ENCODE measurements around the gene PNP.
A peak's percentile ranks its signal among the peaks of the same experiment; 100 is the strongest.
"Not testable (repeated sequence)": the region's sequence is repeated elsewhere in the genome, so short reads cannot be mapped to it uniquely, and the experiment has no call there.

Gene PNP

DNA sequence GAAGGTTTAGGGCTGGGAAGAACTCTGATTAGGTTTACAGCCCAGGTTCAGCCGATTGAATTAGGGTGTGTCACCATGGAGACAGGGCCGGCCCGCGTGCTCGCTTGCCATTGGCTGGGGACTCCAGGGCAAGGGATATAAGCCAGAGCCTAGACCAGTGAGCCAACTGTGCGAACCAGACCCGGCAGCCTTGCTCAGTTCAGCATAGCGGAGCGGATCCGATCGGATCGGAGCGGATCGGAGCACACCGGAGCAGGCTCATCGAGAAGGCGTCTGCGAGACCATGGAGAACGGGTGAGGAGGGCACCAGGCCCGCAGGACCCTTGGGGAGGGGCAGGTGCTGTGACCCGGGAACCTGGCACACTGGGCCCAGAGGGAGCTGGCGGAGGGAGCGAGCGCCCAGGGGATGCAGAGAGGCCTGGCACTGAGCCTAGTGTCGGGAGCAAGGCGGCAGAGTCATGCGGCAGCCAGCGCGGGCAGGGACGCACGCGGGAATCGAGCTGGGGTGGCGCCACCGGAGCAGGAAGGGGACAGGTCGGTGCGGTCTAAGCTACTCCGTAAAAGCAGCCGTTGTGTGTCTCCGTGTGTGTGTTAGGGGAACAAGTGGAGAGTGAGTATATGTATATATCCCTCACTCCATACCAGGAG is at the start of gene PNP:
Gene PNP, plus strand, starts transcription at position 165 of the 648 bp plus-strand sequence. Its CDS starts 119 bp downstream, at position 284.
- DNase-seq (ENCODE audit: low read depth) = peak; percentile 86

DNA sequence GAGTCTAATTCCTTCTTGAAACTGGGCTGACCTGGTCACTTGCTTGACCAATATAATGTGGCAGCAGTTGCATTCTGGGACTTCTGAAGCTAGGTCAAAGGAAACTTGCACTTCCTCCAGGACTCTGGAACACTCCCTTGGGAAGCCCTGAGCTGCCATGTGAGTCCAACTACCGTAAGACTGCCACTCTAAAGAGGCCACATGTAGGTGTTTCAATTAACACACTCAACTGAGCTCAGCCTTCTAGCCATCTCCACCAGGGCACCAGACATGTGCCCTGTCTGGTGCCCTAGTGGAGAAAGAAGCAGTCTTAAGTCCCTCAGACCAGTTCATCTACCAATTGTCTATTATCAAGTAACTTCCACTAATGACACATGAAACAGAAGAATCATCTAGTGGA is 49.8 kb upstream of the PNP start:
- no peak for DNase-seq (ENCODE audit: low read depth)

DNA sequence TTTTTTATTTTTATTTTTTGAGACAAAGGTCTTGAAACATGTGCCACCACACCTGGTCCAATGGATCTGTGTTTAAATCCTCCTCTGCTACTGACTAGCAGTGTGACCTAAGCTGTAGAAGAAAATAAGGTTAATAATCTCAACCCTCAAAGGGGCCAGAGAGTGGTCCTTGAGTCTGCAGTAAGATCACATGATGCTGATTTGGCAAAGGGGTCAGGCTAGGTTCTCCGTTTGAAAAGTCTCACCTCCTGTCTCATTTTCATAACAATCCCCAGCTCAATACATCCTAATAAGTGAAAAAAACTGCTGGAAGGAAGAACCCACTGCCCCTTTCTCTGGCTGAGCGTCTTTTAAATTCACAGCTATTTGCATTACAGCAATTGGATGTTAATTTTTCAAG is 47.9 kb upstream of the PNP start:
- no peak for DNase-seq (ENCODE audit: low read depth)

DNA sequence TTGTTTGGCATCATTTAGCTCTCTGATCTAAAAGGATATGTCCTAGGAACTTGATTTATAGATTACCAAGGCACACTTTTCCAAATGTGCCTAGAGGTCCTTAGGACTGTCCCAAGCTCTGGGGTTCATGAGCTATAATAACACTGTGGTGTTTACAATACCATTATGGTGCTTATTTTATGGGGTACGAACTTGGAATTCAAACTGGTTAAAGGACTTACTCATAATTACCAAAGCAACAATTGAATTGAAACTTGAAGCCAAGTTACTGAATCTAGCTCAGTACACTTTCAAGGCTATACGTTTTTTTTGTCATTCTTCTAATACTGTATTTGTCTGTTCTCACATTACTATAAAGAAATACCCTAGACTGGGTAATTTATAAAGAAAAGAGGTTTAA is 46.3 kb upstream of the PNP start:
- DNase-seq (ENCODE audit: low read depth) = no peak

DNA sequence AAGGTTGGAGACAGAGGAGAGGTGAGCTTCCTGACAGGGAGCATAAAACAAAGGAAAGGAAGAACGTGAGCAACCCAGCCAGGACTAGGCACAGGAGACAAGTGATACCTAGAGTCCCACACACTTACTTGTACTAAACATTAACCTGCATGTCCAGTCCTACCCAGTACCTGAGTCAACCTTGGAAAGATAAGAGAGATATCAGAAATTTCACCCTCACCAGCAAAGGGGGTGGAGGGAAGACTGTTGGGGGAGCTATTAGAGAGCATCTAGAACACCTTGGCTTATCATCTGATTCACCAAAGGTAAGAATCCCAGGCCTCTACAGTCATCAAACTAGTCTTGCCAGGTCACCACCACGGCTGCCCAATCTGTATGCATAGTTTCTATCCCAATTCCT is 44.4 kb upstream of the PNP start:
- DNase-seq (ENCODE audit: low read depth) = no peak

DNA sequence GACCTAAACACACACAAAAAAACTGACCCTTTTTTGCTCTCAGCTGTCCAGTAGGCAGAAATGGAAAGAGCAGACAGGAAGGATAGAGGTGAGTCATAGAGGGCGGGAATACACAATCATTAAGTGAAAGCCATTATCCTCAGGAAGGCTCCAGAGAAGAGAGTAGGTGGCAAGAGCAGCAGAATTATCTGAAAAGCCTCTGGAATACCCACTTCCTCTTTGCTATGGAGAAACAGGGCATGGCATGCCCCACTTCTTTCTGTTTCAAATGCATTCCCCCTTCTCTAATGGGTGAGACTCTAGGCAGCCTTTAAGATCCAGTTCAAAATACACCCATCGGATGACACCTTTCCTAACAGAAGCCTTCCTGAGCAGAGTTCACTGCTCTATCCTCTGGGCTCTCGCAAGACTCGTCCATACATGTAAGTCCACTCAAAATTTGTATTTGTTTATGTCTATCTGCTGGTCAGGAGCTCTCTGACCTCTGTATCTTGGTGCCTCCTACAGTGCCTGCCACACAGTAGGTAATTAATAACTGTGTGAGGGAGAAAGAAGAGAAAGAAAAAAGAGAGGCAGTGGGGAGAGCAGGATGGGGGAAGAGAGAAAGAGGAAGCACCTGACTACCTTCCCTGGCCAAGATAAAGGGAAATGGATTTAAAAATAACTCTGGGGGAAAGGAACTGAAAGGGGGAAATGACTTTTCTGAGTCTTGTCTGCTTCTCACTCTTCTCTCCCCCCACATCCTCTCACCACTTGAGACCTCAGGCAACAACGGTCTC is 41.8 kb upstream of the PNP start:
- no peak for DNase-seq (ENCODE audit: low read depth)

DNA sequence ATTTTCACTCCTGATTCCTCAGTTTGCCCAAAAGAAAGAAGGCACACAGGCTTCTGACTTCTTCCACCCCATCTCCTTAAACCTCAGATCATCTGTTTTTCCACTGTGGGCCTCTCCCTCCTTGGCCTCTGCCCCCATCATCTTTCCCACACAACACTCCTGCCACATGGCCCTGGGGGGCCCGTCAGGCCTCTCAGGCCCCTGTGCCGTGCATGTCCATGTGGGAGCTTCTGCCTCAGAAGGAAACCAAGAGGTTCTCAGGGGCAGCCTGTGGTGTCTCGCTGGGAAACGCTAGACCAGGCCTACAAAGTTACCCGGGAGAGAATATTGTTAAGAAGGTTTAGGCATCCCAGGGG is 41.2 kb upstream of the PNP start:
- no peak for DNase-seq (ENCODE audit: low read depth)

DNA sequence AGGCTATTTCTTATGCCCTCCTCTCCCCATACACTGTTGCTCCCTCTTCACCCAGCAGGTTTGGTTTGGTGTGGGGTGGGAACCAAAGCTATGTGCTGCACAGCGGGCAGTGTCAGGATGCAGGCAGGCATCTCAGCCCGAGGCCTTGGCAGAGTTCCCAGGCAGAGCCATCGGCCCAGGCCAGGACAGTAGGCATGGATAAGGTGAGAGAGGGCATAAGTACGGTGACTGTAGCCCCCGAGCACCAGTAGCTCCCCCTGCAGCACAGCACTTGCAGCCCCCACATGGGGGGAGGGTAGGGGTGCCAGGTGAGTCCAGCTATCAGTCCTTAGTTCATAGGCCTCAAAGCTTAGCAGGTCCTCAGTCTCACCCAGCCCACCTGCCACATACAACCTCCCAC is 40.4 kb upstream of the PNP start:
- DNase-seq (ENCODE audit: low read depth) = no peak

DNA sequence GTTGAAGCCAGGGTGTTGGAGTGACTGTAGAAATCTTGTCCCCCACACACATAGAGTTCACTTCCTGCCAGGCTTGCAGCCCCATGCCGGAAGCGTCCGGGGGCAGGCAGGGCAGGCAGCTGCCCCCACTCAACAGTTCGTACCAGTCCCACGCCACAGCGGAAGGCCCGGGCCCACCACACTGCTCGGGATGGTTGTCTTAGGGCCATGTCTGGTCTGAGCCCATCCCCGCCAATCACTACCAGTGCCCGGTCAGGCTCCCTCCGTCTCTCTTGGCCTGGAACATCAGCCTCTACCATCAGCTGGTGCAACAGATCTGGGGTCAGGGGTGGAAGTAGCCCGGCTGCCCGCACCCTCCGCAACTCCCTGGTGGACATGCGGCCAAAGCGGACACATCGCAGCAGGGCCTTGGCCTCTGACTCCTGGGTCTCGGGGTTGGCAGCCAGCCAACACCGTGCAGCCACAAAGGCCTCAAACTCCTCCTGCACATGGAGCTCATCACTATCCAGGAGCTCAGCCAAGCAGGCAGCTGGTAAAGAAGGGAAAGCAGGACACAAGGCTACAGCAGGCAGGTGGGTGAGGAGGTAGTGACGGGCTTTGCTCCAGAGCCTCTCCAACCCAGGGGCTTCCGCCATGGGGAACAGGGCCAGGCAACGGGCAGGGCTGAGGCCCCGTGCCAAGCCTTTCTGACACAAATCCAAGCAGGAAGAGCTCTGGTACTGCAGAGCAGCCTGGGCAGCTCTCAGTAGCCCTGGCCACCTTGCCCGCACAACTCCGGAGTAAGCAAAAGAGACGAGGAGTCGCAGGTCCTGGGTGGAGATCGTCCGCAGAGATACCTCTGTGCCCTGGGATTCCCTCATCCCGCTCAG is 39.2 kb upstream of the PNP start:
- no peak for DNase-seq (ENCODE audit: low read depth)

DNA sequence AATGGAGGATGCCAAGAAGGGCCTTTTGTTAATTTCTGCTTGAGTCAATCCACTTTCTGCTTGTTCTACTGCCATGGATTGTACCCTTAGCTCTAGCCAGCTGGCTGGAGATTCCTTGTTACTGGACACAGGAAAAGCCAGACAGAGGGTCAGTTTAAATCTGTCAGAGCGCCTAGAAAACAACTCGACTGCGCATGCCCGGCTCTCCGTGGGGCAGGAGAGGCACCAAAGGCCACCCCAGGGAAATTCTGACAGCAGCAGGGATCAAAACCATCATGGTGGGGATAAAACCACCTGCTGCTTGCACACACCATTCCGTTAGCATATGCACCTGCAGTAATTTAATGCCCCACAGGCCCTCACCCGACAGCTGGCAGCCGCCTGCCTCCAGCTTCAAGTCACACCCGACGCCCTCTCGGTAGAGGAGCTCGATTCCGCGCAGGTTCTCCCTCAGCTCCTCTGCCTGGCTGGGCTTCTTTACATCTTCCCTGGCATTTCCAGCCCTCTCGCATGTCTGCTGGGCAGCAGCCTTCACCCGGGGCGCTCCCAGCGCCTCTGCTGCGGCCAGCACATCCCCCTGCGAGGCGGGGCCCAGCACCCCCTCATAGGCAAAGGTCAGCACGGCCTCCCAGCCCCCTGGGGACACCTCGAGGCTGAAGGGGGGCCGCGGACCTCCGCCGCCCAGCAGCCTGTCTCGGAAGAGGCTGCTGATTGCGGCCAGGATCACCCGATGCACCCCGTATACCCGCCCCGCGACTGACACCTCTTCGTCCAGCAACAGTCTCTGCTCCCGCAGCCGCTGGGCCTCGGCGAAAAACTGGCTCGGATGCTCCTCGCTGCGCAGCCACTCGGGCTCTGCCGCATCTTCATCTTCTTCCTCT is 34.3 kb upstream of the PNP start:
- no peak for DNase-seq (ENCODE audit: low read depth)

DNA sequence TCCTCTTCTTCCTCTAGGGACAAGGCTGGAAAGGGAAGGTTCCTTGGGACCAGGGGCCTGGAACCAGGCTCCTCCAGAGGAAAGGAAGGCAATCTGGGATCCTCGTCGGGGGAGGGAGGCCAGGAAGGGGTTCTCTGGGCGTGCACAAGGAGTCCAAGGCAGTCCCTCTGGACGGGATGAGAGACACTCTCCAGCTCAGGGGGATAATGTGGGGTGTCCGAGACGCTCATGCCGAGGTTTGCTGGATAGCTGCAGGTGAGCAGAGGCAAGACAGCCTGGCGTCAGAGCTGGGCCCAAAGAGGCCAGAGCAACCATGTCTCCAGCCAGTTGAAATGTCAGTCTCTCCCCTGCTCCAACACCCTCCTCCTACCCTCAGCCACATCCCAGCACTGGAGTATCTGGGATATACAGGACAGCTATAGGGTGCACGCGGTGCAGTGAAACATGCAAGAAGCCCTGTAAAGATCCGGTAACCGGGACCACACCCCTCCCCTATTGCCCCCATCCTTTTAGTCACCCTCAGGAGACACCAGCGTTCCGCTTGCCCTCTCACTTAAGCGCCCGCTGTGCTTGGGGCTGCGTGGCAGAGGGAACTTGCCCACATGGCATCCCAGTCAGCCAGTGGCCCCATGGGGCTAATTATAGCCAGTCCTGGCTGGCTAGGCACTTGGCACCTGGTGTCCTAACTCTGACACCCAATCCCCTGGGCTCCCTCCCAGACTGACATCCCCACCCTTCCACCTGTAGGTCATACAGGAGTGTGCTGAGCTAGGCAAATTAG is 33.4 kb upstream of the PNP start, which contains the start of gene KLHL33:
Gene KLHL33, minus strand, starts transcription at position 585 of the 781 bp plus-strand sequence. Its CDS starts 355 bp downstream, at position 230.
- DNase-seq (ENCODE audit: low read depth) = no peak

DNA sequence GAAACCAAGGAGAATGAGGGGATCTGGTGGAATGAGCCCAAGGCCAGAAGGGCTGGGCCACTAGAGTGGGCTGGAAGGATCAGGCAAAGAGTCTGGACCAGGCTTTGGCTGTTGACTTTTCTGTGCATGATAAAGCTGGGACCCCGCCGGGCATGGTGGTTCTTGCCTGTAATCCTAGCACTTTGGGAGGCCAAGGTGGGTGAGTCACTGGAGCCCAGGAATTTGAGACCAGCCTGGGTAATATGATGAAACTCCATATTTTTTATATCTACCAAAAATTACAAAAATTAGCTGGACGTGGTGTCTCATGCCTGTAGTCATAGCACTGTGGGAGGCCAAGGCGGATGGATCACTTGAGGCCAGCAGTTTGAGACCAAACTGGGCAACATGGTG is 32.8 kb upstream of the PNP start:
- DNase-seq (ENCODE audit: low read depth) = peak; percentile 40

DNA sequence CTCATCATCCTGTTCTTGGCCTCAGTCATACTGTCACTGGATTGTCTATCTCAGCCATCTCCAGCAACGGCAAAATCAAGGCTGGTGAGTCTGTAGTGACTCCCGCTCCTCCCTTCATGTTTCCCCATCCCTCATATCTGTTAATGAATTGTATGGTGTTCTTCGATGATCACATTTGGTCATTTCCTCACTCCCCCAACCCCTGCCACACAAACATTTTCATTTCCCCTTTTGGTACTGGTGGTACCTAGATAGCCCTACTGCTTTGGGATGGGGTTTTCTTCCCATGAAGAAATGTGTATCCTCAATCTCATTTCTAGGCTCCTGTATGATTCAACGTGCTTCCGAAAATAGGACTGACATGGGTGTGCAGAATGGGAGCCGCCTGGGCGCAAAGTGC is 30.5 kb upstream of the PNP start:
- no peak for DNase-seq (ENCODE audit: low read depth)

DNA sequence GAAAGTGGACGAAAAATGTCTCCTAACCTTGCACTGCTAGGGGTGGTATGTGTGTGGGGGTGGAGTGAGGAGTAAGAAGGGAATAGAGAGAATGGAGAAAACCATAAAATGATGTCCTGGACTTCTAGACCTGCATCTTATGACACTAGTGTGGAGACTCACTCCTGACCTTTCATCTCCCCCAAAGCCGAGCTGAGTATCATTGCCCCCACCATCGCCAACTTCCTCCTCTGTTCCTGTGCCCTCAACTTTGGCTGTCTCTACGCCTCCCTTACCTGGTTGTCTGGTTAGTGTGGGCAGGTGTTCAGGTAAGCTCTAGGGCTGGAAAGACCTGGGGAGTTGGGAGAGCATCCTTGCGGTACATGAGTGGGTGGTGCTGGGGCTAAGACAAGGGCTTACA is 28.7 kb upstream of the PNP start:
- no peak for DNase-seq (ENCODE audit: low read depth)

DNA sequence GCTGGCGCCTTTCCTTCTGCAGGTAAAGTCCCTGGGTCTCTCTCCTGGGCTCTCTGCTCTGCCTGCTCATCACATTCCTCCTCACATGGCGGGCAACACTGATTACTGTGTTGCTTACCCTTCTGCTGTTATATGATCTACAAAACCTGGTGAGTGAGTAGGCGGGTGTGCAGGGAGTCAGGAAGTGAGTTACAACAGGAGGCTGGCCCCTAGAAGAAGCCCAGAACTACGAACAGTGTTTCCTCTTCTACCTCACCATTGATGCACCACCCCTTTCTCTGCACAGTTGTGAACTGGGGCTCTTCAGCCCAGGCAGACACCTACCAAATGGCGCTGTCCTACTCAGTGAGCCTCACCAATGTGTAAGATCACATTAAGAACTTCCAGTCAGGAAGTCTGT is 28.3 kb upstream of the PNP start:
- DNase-seq (ENCODE audit: low read depth) = no peak

DNA sequence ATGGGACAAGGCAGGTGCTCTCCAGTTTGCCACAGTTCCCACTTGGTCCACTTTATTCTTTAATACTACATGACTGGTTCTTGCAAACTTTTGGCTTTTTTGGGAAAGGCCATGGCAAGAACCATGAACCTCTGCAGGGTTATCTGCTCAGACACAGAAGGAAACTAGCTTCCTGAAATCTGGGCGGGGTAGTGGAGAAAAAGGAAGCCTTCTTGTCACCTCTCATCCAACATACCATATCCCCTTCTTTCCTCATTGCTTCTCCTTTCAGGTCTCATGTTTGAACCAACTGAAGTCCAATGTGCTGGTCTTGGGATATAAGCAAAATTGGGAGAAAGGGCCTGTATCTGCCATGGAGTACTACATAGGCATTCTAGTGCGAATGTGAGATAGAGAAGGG is 27.7 kb upstream of the PNP start:
- DNase-seq (ENCODE audit: low read depth) = no peak

DNA sequence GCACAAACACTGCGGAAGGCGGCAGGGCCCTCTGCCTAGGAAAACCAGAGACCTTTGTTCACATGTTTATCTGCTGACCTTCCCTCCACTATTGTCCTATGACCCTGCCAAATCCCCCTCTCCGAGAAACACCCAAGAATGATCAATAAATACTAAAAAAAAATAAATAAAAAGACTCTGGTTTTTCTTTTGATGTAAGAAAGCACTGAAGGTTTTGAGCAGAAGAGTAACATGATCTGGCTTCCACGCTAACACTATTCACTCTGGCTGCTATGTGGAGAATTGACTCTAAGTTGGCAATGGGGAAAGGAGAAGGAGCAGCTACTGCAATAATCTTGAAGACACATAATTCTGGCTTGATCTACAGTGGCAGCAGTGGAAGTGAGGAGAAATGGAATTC is 25.6 kb upstream of the PNP start:
- DNase-seq (ENCODE audit: low read depth) = not testable (repeated sequence)

DNA sequence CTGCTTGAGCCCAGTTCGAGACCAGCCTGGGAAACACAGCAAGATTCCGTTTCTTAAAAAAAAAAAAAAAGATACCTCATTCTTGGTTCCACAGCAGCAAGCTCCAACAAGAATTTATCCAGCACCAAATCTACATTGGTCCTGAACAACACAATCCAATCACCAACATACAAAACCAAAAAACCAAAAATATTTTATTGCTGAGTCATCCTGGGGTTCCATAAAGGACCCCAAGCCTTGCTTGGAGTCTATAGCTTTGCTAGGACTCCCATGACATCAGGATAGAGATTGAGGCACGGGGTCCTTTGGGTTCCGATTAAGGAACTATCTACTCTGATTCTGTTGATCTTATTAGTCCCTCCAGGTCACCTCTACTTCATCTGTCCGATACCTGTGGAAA is 22.3 kb upstream of the PNP start:
- DNase-seq (ENCODE audit: low read depth) = no peak

DNA sequence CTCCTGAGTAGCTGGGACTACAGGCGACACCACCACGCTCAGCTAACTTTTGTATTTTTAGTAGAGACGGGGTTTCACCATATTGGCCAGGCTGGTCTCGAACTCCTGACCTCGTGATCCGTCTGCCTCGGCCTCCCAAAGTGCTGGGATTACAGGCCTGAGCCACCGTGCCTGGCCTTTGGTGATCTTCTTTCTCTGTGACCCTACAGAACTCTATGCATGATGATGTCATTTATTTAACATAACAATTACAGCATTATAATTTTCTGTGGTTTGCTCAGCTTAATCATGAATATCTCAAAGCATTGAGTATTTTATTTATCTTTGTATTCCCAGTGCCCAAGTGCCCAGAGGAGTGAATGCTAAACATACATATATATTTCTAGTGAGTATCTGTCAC is 16.4 kb upstream of the PNP start:
- not testable (repeated sequence) for DNase-seq (ENCODE audit: low read depth)

DNA sequence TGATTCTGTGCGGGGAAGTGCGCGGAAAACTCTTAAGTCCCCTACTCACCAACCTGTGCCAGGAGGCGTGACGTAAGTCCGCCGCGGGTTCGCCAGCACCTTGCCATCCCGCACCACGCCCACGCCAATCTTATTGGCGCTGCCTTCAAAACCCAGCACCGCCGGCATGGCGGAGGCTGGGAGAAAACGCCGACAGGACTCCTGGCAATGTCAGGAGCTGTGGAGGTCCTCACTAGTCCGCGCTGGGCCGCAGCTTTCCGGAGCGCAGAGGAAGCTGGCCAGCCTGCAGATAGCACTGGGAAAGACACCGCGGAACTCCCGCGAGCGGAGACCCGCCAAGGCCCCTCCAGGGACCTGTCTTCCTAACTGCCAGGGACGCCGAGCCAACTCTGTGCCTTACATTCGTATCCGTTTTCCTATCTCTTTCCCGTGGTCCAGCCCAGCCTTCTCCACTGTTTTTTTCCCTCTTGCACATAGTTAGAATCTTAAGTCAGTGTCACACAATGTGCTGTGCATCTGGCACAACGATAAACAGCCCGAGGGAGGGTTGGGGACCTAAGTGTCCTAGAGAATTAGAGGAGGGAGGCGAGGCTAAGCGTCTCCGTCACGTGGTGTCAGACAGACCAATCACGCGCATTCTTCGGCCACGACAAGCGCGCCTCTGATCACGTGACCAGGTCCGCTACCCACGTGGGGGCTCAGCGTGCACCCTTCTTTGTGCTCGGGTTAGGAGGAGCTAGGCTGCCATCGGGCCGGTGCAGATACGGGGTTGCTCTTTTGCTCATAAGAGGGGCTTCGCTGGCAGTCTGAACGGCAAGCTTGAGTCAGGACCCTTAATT is 14.5 kb upstream of the PNP start, which contains the start of the genes APEX1 and OSGEP:
Gene APEX1, plus strand, starts transcription at position 711 of the 839 bp plus-strand sequence. CDS start 420 bp downstream, outside the sequence.
Gene OSGEP, minus strand, starts transcription at position 297 of the 839 bp plus-strand sequence. Its CDS starts 129 bp downstream, at position 168.
- peak; percentile 99 for DNase-seq (ENCODE audit: low read depth)

Measured in fibroblast of the conjunctiva (primary cell).